ENCODE measurements around the gene MOK.
A peak's percentile ranks its signal among the peaks of the same experiment; 100 is the strongest.

Gene MOK

GRCh38 chr14:102283631-102284129 lies 21.3 kb downstream of the MOK start:
- DNase-seq = no peak

DNA sequence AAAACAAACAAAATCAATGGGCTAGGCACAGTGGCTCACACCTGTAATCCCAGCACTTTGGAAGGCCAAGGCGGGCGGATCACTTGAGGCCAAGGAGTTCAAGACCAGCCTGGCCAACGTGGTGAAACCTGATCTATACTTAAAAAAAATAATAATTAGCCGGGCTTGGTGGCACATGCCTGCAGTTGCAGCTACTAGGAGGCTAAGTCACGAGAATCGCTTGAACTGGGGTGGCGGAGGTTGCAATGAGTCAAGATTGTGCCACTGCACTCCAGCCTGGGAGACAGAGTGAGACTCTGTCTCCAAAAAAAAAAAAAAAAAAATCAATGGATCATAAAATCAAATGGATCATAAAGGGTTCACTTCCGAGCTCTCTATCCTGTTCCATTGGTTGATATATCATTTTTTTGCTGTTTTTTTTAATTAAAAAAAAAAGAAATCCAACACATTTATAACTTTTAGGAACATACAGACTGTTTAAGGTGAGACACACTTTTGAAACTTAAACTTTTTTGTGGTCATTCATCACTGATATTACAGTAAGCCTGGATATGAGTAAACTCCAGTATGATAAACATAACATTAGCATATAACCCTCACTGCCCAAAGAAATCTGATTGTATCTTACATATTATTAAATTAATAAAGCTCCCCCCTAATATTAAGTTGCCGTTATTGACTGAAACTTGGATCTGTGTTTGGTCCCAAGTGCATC lies 22.1 kb downstream of the MOK start:
- no peak for DNase-seq

- peak; percentile 88 for DNase-seq
These were observed 24.5 kb downstream of the MOK start for GRCh38 chr14:102280376-102280962.

GRCh38 chr14:102279688-102280348 lies 25.1 kb downstream of the MOK start:
- peak; percentile 89 for DNase-seq

DNA sequence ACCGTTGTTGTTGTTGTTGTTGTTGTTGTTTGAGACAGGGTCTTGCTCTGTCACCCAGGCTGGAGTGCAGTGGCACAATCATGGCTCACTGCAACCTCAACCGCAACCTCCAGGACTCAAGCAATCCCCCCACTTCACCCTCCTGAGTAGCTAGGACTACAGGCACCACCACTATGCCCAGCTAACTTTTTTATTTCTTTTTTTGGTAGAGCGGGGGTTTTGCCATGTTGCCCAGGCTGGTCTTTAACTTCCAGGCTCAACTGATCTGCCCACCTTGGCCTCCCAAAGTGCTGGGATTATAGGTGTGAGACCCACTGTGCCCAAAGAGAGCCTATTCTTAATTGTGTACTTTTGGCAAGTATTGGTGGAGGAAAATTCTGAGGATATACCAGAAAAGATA lies 25.7 kb downstream of the MOK start:
- no peak for DNase-seq

GRCh38 chr14:102278631-102278935 lies 26.4 kb downstream of the MOK start:
- no peak for DNase-seq

- DNase-seq = no peak
These were observed 26.9 kb downstream of the MOK start for GRCh38 chr14:102277874-102278630.

GRCh38 chr14:102275866-102276265 lies 29.1 kb downstream of the MOK start:
- no peak for DNase-seq

DNA sequence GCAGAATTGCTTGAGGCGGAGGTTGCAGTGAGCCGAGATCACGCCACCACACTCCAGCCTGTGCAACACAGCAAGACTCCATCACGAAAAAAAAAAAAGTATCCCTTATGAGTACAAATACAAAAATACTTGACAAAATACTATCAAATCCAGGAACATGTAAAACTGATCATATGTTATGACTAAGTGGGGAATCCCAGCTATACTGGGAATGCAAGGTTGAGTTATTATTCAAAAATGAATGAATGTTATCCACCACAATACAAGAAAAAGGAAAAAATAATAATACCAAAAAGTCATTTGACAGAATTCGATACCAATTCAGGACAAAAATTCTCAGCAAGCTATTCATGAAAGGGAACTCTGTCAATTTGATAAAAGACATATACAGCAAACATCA lies 32.6 kb downstream of the MOK start:
- peak; percentile 27 for DNase-seq

DNA sequence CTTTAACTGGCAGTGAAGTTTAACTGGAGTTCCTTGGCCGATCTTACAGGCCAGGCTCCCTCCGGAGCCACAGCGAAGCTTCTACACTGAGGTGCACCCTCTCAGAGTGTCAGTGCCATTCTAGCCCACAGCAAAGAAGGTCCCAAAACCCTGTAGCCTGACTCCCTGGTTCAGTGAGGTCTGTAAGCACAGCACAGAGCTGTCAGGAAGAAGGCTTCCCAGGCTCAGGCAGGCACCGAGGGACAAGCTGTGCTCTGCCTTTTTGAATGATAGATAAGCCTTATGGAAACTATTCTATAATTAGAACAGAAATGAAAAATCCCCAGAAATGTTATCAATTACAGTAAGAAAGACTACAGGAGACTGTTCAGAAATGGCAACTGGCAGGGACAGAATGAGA lies 40.2 kb downstream of the MOK start:
- no peak for DNase-seq

DNA sequence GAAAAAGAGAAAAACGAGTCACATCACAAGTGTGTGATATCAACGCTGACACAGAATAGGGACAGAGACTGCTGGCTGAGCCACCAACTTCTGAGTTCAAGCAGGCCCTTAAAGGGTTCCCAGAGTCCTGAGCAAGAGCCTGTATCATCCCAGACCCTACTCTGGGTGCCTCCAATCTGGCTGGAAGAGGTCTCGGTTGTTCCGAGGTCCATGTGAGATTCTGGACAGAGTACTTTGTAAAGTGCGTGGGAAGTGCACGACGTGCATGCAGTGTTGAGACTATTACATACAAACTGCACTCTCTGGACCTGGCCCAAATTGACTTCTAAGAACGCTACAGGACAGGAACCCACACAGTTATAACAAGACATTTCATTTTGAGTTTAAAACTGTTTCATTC lies 40.6 kb downstream of the MOK start:
- no peak for DNase-seq

DNA sequence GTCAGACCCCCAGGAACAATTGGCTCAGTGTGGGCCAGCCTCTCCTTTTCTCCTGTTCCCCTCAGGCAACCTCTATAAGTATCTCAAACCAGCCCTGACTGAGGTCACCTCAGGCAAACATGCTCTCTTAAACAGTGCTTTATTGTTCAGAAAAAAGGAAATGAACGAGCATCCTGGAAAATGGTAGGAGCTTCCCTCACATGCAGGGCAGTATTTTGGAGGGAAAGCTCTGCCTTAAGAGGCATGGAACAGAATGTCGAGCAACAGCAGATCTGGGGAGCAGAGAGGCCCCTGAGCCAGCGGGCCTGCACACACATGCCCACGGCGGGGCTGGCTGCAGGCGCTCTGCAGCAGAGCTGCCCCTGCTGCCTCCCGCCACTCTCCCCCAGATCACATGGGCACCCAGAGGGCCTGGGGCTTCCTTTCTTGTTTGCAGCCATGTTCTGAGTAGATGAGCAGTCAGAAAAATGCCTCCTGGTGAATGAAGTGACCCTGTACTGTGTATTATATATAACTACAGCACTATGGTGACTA lies 42.0 kb downstream of the MOK start:
- peak; percentile 3 for DNase-seq

GRCh38 chr14:102258136-102258535 lies 46.8 kb downstream of the MOK start:
- DNase-seq = no peak

GRCh38 chr14:102256716-102257115 lies 48.2 kb downstream of the MOK start:
- DNase-seq = no peak

DNA sequence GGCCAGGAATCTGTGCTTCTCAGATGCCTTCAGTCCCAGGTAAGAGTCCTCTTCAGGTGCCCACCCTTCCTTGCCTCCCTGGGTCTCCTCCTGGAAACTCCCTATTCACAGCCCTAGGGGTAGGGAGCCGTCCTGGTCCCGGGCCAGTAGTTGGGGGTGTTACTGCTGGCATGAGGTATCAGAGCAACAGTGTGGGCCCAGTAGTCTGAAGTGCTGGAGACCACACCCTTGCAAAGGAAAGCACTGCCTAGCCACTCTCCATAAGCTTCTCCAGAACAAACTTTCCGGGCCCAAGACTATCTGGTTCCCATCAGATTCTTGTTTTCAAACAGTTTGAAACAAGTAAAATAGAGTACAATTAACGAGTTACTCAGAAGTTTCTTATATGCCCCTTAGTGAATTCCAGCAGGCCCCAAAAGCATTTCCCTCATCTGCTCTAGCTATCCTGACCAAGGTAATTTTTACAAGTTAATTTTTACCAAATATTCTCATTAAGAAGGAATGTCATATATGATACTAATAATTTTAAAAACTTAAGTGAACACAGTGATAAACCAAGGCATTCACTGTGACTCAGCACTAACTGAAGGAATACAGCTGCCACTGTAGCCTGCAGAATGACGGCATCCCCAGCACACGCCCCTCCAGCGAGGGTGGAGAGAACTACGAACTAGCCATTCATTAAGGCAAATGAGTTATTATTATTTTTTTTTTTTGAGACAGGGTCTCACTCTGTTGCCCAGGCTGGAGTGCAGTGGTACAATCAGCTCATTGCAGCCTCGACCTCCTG lies 49.4 kb downstream of the MOK start:
- DNase-seq = no peak

- no peak for DNase-seq
These were observed 51.8 kb downstream of the MOK start for GRCh38 chr14:102252834-102253801.

DNA sequence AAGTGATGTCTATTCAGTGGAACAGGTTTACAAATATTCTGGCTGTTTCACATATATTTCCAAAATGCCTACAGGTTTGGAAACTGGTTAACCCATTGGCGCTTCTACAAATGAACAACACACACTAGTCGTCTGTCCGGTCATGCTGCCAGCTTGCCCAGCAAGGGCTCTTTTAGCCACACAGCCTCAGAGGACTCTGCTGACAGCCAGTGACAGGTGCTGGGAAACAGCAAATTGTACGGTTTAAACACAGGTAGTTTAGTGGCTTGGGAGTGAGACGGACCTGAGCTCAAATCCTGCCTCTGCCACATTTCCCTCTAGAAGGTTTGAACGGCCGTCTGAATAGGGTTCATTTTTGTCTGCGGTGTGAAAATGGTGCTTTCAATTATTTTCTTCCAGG lies 53.8 kb downstream of the MOK start:
- no peak for DNase-seq

DNA sequence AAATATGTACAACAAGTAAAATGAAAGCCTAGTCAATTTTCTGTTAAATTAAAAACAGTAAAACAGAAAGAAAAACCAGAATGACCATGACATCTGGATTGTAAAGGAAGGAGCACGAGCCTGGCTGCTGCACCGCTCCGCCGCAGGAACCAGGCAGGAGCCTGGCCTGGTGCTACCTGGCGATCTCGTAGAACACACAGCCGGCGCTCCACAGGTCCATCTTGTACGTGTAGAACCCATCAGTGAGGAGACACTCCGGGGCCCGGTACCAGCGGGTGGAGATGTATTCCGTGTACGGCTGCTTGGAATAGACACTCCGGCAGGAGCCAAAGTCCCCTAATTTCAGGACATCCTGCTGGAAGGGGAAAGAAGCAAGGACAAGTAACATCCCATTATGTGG lies 54.3 kb downstream of the MOK start:
- no peak for DNase-seq

GRCh38 chr14:102249981-102250380 lies 55.0 kb downstream of the MOK start:
- DNase-seq = no peak

GRCh38 chr14:102249041-102249440 lies 55.9 kb downstream of the MOK start:
- DNase-seq = peak; percentile 27

GRCh38 chr14:102248121-102248520 lies 56.8 kb downstream of the MOK start:
- no peak for DNase-seq

Data from fibroblast of skin of abdomen (primary cell).